ENCODE results near the gene TRAF1.

DNA sequence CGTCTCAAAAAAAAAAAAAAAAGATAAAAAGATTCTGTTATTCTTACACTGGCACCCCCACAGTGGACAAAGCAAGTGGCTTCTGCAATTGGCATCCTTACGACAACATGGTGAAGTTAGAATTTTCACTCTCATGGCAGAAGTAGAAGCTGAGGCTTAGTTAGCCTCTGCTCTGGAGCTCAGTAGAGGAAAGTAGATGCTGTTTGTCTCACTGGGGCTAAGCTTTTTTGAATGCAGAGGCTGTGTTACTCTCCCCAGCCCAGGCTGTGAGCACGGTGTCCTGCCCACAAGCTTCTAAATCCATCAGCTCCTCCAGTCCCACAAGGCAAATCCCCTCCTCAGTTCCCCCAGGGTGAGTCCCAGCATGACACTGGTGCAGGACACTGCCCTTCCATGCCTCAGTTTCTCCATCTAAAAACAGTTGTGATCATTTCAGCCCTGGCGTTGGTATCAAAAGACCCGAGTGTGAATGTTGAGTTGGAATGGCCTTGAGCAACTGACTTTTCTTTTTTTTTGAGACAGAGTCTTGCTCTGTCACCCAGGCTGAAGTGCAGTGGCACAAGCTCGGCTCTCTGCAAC, 27.0 kb downstream of the TRAF1 start:
- TF ChIP-seq, protein P1, sequence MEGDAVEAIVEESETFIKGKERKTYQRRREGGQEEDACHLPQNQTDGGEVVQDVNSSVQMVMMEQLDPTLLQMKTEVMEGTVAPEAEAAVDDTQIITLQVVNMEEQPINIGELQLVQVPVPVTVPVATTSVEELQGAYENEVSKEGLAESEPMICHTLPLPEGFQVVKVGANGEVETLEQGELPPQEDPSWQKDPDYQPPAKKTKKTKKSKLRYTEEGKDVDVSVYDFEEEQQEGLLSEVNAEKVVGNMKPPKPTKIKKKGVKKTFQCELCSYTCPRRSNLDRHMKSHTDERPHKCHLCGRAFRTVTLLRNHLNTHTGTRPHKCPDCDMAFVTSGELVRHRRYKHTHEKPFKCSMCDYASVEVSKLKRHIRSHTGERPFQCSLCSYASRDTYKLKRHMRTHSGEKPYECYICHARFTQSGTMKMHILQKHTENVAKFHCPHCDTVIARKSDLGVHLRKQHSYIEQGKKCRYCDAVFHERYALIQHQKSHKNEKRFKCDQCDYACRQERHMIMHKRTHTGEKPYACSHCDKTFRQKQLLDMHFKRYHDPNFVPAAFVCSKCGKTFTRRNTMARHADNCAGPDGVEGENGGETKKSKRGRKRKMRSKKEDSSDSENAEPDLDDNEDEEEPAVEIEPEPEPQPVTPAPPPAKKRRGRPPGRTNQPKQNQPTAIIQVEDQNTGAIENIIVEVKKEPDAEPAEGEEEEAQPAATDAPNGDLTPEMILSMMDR (IDR thresholded peaks at IDR 0.05) = no peak
- TF ChIP-seq POLR2A (IDR thresholded peaks at IDR 0.05) = no peak

Data from testis (tissue), 2 donors.